GM04504 (cell line): ENCODE results near the gene ASIC1.
A peak's percentile ranks its signal among the peaks of the same experiment; 100 is the strongest.
"Not testable (repeated sequence)": the region's sequence is repeated elsewhere in the genome, so short reads cannot be mapped to it uniquely, and the experiment has no call there.

Experiments used
- DNase-seq: peaks from one replicate; pipeline ENCODE4 v3.0.0-alpha.2; 2012; ENCODE audit warnings: low read depth

ASIC1 gene

DNA sequence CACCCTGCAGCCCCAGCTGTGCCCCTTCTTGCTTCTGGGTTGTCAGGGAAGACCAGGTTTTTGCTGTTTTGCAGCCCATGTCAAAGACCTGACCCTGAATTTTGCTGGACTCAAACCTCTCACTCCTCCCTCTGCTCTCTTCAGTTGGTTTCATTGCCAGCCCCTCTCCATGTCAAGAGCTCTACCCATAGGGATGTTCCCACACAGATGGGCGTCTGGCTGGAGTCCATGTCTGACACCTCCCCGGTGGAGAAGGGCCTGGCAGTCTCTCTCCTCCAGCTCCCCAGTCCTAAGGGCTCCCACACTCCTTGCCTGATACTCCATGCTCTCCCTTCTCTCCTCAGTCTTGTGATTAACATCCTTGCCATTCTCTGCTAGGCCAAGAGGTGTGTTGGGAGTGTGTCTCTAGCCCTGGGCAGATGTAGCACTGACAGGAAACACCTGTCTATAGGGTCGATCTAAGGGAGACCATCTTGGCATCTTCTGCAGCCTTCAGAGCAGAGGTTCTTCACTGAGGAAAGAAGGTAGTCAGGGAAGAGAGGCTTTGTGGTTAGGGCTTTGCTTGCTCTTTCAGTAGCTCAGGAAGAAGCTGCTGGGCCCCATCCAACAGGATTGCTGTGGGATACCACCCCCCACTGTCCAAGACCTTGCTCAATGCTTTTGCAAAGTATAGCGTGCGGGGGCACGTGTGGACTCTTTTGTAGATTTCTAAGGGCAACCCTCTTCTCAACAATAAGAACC is 4.7 kb downstream of the ASIC1 start:
- DNase-seq: no peak

DNA sequence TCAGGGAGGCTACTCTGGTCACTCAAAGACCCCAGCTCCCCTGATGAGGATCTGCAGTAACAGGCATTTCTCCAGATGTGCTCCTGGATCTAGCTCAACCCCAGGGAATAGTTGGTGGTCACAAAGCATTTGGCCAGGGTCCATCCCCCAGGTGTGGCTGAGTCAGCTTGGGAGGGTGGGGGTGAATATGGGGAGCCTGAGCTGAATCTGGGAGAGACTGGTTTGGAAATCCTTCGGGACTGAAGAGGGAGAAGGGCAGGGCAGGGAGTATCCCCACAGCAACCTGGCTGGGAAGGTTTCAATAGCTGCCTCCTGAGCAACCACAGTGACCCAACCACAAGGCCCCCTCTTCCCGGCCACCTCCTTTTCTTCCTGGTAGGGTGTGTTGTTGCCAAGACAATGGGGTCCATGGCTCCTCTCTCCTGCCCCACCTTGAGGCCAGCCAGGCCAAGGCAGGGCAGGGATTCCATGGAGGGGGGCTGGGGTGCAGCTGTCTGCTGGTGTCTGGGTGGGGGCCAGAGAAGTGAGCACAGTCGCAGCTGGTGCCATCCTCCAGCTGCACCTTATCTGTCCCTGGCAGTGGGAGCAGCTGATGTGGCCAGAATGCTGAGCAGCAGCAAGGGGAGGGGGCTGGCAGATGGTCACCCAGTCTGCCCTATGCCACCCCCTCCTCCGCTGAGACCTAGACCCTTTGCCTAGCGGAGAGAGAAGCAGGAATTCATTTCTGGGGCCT is 5.5 kb downstream of the ASIC1 start:
- DNase-seq: no peak

DNA sequence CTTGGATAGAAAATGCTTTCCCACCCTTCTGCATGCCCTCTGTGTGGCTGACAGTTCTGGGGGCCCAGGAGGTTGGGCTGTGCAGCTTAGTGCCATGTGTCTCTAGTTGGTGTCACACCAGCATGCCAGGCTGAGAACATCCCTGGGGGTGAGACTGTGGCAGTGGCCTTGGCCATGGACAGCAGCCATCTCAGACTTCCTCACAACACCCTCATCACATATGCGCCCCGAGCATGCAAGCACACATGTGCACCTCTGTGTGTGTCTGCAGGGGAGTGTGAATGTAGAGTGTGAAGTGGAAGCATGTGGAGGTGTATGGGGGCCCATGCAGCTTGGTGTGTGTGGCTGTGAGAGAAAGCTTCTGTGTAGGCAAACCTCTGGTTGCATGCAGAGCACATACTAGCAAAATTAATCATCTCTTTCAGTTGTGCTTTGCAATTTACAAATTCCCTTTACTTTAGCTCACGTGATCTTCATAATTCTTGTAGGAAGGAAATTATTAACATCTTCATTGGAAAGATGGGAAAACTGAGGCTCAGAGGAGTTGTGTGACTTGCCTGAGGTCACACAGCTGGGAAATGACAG is 8.4 kb downstream of the ASIC1 start:
- DNase-seq: no peak

DNA sequence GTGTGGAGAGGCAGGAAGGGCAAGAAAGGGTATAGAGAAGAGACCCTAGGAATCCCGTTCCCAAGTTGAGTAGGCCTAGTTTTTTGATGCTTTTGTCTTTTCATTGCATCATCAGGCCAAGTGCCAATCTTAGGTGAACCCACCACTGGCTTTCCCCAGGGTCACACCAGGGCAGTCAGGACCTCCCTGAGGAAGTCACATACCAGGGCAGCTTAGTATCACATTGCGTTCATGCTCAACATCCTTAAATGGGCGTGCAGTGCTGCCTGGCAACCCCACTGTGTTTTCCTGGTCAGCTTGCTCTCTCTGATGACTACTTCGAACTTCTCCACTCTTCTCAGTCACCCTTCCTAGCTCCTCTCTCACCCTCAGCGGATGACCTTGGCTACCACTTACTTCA is 9.0 kb downstream of the ASIC1 start:
- peak; percentile 78 for DNase-seq

DNA sequence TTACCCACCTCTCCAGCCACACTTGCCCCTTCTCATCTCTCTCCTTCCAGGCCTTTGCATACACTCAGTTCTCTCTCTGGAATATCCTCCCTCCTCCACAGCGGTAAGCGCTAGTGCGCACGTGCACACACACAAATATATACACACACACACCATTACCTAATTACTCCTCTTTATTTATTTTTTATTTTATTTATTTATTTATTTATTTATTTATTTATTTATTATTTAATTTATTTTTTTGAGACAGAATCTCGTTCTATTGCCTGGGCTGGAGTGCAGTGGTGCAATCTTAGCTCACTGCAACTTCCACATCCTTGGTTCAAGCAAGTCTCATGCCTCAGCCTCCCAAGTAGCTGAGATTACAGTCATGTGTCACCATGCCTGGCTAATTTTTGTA is 11.7 kb downstream of the ASIC1 start:
- no peak for DNase-seq

DNA sequence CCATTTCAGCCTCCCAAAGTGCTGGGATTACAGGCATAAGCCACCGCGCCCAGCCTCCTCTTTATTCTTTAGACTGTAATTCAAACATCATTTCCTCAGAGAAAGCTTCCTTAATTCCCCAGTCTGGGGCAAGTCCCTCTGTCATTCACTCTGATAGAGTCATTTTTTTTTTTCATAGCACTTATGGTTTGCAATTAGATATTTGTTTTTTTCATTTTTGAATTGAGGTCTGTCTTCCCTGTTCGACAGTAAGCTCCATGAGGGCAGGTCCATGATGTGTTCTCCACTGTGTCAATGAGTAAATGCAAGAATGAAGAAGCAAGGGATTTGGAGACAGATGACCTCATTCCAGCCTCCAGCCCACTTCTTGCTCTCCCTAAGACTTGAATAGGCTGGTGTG is 12.1 kb downstream of the ASIC1 start:
- no peak for DNase-seq

DNA sequence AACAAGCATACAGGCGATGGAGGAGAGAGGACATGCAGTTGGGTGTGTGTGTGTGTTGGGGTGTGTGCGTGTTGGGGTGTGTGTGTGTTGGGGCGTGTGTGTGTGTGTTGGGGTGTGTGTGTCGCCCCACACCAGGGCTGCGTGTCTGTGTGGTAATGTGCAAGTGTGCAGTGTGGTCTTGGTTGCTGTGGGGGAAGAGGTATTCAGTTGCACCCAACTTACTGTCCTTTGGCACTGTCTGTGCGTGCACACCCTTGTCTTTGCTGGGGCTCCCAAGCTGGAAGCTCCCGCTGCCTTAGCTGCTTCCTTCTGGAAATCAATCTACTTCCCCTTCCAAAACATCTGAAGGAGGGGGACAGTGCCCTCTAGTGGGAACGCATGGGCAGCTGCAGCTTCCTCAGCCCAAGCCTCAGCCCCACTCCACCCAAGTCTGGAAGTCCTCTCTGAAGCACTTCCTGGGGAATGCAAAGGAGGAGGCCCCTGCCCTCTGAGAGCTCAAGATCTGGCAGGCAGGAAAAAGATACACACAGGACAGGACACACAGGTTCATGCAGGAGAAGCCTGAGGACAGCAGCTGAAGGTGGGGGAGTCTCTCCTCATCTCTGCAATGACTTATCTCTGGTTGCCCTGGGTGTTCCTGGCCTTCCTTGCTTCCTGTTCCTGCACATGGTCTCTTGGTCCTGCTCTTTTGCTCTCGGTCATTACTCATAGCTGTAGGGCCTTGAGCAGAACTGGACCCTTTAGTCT is 13.1 kb downstream of the ASIC1 start:
- no peak for DNase-seq

DNA sequence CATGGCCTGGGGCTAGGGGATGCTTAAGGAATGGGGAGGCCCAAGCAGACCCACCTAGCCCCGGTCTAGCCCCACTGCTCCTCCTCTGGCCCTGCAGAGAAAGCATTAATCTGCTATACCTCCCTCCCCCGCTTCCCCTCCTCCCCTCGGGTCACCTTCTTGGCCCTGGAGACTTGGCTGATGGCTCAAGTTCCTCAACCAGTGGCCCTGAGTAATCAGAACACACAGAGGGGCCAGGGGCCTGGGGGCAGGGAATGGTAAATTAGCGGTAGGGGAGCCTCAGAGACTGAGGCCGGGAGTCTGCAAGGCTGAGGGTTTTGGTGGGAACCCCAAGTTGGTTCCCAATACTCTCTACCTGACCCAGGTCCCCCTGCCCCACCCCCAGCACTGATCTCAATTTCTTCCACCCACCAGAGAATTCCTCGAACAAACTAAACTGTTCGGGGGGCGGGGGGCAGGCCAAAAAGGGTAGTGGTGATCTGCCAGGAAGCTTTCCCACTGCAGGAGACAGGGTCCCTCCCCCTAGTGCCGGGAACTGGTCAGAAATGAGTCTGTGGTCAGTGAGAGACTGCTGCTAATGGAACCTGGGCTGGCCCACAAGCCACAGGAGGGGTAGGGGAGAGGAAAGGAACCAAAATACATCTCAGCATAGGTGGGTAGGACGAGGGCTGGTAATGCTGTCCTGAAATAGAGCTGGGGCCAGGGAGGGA is 15.0 kb downstream of the ASIC1 start:
- DNase-seq: no peak

DNA sequence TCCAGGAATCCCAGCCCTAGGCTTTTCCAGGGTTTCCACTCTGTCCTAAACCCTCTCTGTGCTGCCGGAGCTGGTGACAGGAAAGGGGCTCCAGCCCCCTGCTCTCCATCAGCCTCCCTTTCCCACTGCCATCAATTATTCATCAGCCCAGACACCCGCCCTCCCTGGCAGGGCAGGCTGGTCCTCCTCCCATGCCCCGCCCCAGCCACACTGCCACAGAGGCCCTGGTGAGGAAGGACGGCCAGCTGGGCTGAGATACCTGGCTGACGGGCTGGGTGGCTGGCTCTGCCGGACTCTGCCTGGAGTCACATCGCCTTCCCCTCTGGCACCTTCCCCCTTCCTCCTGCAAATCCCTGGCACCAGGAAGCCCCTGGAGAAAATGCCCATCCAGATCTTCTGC is 15.8 kb downstream of the ASIC1 start:
- no peak for DNase-seq

DNA sequence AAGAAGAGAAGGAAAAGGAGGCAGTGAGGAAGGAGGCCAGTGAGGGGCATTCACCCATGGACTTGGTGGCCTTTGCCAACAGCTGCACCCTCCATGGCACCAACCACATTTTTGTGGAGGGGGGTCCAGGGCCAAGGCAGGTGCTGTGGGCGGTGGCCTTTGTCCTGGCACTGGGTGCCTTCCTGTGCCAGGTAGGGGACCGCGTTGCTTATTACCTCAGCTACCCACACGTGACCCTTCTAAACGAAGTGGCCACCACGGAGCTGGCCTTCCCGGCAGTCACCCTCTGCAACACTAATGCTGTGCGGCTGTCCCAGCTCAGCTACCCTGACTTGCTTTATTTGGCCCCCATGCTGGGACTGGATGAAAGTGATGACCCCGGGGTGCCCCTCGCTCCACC is 16.3 kb downstream of the ASIC1 start:
- no peak for DNase-seq

DNA sequence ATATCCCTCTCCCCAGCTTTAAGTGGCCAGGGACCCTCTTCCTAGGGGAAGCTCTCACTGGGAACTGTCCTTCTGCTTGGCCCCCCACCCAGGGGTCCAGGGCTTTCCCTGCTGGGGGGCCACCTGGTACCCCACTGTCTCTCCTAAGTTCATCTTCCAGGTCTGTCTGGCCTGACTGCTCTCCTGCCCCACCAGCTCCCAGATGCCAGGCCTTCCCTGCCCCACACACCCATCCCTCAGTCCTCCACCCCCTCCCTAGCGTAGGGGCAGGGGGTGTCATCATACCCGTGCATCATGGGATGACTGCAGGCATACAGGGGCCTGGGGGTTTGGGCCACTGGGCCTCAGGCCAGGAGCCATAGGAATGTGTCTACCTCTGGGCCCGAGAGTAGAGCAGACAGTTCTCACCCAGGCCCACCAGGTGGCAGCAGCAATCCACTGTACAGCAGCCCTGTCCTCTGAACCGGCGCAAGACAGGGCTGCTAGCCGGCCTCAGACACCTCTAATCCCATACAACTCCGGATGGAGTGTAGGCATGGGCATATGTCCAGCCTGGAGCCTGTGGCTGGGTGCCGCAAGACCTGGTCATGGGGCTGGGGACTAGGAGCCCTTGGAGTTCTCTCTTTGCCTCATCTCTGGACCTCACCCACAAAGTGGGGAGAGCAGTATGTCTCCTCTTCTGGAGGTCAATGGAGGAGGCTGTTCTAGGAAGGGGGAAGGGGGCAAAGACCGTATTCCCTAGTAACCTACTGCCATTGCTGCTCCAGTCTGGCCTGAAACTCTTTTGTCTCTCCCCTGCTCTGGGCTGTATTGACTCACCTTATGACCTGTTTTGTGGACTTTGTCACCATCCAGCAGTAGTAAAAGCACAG is 17.8 kb downstream of the ASIC1 start:
- DNase-seq: no peak

DNA sequence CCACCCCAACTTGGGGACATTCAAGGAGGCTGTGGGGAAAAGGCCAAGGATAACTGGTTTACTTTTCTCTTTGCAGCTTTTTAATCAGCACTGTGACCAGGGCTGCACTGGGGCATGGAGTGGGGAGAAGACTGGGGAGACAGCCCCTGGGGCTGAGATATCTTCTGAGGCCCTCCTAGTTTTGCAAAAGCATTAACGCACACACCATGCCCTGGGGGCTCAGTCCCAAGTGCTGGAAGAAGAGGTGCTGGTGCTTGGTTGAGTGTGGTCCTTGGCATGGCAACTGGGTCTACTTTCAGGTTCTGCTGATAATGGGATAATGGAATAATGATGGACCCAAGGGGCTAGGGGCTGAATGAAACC is 18.4 kb downstream of the ASIC1 start:
- DNase-seq: no peak

DNA sequence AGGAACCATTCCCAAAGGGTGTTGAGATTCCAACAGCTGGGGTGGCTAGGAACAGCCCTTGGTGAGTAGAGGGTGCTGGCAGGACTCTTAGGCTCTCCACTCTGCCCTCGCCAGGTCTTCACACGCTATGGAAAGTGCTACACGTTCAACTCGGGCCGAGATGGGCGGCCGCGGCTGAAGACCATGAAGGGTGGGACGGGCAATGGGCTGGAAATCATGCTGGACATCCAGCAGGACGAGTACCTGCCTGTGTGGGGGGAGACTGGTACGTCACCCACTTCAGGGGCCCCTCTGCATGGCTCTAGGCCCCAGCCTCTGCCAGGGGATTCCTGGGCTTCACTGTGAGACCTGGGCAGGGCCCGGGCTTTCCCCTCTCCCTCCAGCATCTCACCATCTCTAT is 19.7 kb downstream of the ASIC1 start:
- no peak for DNase-seq

DNA sequence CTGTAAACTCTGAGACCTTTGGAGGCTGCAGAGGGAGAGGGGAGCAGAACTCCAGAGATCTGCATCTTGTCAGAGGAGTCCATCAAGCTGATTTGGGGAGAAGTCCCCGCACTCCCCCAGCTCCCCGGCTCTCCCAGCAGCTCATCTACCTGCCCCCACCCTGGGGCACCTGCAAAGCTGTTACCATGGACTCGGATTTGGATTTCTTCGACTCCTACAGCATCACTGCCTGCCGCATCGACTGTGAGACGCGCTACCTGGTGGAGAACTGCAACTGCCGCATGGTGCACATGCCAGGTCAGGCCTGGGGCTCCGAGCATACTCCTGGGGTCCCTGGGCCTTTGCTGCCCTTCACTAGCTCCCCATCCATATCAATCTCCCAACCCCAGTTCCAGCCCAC is 20.9 kb downstream of the ASIC1 start:
- no peak for DNase-seq

DNA sequence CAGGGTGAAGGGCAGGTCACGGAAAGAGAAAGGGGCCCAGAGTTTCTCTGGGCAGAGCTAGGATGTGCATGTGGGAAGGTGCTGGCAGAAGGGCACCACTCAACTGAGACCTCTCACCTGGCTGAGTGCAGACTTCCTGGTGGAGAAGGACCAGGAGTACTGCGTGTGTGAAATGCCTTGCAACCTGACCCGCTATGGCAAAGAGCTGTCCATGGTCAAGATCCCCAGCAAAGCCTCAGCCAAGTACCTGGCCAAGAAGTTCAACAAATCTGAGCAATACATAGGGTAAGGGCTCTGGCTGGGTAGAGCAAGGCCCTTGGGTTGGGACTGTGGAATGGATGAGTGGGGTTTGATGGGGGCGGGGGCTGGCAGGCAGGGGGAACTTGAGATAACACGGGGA is 22.4 kb downstream of the ASIC1 start:
- DNase-seq: no peak

DNA sequence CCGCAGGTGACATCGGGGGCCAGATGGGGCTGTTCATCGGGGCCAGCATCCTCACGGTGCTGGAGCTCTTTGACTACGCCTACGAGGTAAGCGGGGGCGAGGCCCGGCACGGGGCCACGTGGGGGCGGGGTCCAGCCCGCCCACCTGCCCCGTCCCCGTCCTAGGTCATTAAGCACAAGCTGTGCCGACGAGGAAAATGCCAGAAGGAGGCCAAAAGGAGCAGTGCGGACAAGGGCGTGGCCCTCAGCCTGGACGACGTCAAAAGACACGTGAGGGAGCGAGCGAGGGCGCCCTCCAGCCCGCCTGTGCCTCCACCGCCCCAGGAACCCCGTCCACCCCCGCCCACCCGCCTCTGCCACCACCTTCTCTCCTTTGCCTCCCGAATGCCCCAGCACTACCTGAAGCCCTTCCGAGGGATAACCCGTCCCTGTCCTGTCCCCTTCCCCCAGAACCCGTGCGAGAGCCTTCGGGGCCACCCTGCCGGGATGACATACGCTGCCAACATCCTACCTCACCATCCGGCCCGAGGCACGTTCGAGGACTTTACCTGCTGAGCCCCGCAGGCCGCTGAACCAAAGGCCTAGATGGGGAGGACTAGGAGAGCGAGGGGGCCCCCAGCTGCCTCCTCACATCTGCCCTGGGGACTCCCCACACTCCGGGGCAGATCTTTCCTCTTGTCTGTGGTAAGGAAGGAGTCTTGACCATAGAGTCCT is 23.9 kb downstream of the ASIC1 start:
- DNase-seq: no peak

DNA sequence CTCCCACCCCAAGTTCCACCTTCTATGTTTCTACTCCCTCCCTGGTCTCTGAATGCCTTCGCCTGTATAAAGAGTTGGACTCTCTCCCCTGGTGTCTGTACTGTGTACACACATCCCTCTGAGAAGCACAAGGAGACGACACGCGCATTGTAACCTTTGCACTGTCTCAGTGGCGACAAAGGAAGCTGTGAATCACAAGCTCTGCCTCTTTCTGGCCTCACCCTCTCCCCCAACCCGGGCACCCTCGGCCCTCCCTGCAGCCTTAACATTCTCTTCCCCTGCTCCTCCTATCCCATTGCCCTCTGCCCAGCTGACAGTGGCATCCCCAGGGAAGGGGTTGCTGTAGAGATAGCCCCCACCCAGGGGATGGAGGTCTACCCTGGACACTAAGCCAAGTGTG is 25.2 kb downstream of the ASIC1 start:
- DNase-seq: no peak

DNA sequence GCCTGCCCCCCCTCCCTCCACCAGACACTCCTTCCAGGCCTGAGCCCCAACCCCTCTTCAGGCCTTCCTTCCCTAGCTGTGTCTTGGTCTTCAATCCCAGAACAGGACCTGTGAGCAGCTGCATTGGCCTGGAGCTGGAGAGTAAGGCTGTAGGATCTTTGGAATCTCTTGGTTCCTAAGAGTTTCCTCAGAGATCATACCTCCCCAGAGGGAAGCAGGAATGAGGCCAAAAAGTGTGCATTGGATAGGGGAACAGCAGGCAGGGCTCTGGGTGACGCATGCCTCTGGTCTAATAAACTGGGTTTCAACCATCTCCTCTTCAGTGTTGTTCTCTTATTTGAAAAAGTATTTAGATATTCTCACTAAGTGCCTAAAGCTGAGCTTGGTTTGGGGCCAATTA is 25.9 kb downstream of the ASIC1 start:
- no peak for DNase-seq

DNA sequence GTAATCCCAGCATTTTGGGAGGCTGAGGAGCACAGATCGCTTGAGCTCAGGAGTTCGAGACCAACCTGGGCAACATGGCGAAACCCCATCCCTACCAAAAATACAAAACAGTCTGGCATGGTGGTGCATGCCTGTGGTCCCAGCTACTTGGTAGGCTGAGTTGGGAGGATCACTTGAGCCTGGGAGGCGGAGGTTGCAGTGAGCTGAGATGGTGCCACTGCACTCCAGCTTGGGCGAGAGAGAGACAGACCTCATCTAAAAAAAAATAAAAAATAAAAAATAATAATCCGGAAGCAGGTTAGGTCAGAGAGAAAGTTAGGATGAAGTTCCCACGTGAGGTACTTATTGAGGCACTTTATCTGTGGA is 27.0 kb downstream of the ASIC1 start:
- not testable (repeated sequence) for DNase-seq

DNA sequence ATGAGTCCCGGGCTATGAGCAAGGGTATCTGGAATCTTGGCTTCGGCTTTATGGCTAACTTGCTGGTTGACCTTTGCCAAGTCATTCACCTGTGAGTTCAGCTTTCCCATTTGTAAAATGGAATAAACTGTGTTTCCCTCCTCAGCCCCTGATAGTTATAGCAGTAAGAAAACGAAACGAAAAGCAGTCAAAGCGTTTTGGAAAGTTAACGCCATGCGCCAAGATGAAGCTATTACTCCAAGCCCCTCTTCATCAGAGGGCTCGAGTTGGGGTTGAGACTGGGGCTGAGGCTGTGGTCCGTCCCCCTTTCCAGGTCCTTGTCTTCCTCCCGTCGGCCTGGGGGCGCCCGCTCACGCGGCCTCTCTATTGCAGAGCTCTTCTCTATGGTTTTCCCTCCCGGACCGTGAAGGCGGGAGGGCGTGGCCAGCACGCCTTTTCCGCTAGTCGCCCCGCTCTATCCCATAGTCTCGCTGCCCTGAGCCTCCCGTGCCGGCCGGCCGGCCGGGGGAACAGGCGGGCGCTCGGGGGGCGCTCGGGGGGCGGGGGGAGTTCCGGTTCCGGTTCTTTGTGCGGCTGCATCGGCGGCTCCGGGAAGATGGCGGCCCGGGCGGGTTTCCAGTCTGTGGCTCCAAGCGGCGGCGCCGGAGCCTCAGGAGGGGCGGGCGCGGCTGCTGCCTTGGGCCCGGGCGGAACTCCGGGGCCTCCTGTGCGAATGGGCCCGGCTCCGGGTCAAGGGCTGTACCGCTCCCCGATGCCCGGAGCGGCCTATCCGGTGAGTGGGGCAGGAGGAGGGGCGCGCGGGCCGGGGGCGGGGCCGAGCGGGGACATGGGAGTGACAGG is 27.6 kb downstream of the ASIC1 start, which contains the start of gene SMARCD1:
SMARCD1 (plus strand) TSS at position 568 of the 840 bp plus-strand sequence; CDS start at position 596, 28 bp downstream.
- DNase-seq: peak; percentile 80
